Measurements from ENCODE around the gene TCOF1. TPM values are rescaled to one million over a fixed set of nuclear protein-coding genes. Genes with fewer than 3 reads are reported as not detected.

TCOF1 gene
- total RNA-seq, 1 experiment from 2014 or later: 90.0 TPM

Other genes with a start within 250 kb of the TCOF1 start
- 8.6 and 9.4 TPM in 2 replicates for gene PDGFRB, start 201.9 kb upstream of the TCOF1 start, total RNA-seq (2014; rRNA removed; shearing (Covaris generic))
- 0.06 and 1.3 TPM in 2 replicates for gene CDX1, start 190.9 kb upstream of the TCOF1 start, total RNA-seq (2014; rRNA removed; shearing (Covaris generic))
- 0.06 TPM in 1 of 2 replicates, not detected in the other for gene SLC6A7, start 167.6 kb upstream of the TCOF1 start, total RNA-seq (2014; rRNA removed; shearing (Covaris generic))
- 0.23 TPM in 1 of 2 replicates, not detected in the other for gene CAMK2A, start 67.9 kb upstream of the TCOF1 start, total RNA-seq (2014; rRNA removed; shearing (Covaris generic))
- gene ARSI, start 54.8 kb upstream of the TCOF1 start, total RNA-seq (2014; rRNA removed; shearing (Covaris generic)): 4.5 and 9.4 TPM in 2 replicates
- not detected in 2 replicates for gene CD74, start 55.2 kb downstream of the TCOF1 start, total RNA-seq (2014; rRNA removed; shearing (Covaris generic))
- 6,432 and 6,529 TPM in 2 replicates for gene RPS14, start 92.0 kb downstream of the TCOF1 start, total RNA-seq (2014; rRNA removed; shearing (Covaris generic))
- 16.1 and 34.7 TPM in 2 replicates for gene NDST1, start 150.4 kb downstream of the TCOF1 start, total RNA-seq (2014; rRNA removed; shearing (Covaris generic))

Measured in Daoy (cell line).